Mucosa of rectum (tissue), 2 donors: ENCODE data around the gene TAMALIN.
A peak's percentile ranks its signal among the peaks of the same experiment; 100 is the strongest.

Experiments
- H3K27ac ChIP-seq, 2 donors: one replicate each; pipeline ENCODE4 v1.7.0; 2013; ENCODE audit warnings: inconsistent platforms in 2 of 2, low read depth in 2 of 2, low read length in 2 of 2
- H3K27me3 ChIP-seq, 2 donors: one replicate each; pipeline ENCODE4 v1.7.0; 2013; ENCODE audit warnings: low read length in 2 of 2; ENCODE audit not compliant: control insufficient read depth in 2 of 2, insufficient read depth in 2 of 2
- H3K36me3 ChIP-seq, 2 donors: one replicate each; pipeline ENCODE4 v1.7.0; 2013; ENCODE audit warnings: low read length in 2 of 2; ENCODE audit not compliant: control insufficient read depth in 2 of 2, insufficient read depth in 2 of 2
- H3K4me1 ChIP-seq, 2 donors: one replicate each; pipeline ENCODE4 v1.7.0; 2013; ENCODE audit warnings: low read length in 2 of 2, mild to moderate bottlenecking in 1 of 2; ENCODE audit not compliant: control insufficient read depth in 2 of 2, insufficient read depth in 2 of 2
- H3K4me3 ChIP-seq, 2 donors: one replicate each; pipeline ENCODE4 v1.7.0; 2013; ENCODE audit warnings: low read length in 2 of 2
- H3K9ac ChIP-seq, 2 donors: one replicate each; pipeline ENCODE4 v1.7.0; 2013; ENCODE audit warnings: low read length in 2 of 2, low read depth in 1 of 2, mild to moderate bottlenecking in 1 of 2
- H3K9me3 ChIP-seq, 2 donors: one replicate each; pipeline ENCODE4 v1.7.0; 2013; ENCODE audit warnings: low read length in 2 of 2; ENCODE audit not compliant: control insufficient read depth in 2 of 2
- donor health status: healthy.
- donor health status: Normal muscosa, but diverticular disease.

The TAMALIN gene

GRCh38 chr12:52003016-52003550, 3.7 kb upstream of the TAMALIN start:
- Histone ChIP-seq H3K4me1 (peaks cover 2 to 6% of the 10 kb centered on the region in 2 donors), H3K27me3 (peaks cover 8 to 13% of the 10 kb centered on the region in 2 donors), H3K4me3 (no peak overlapping the region), H3K27ac (no peak overlapping the region), H3K36me3 (peaks cover 6 to 13% of the 10 kb centered on the region in 2 donors), H3K9me3 (no peaks in the 10 kb centered on the region), H3K9ac (no peak overlapping the region)

GRCh38 chr12:52003591-52003990, 3.2 kb upstream of the TAMALIN start:
- Histone ChIP-seq H3K36me3 (peaks cover 4 to 10% of the 10 kb centered on the region in 2 donors), H3K4me3 (no peak overlapping the region), H3K27me3 (peaks cover 8 to 13% of the 10 kb centered on the region in 2 donors), H3K9me3 (no peaks in the 10 kb centered on the region), H3K27ac (no peak overlapping the region), H3K9ac (no peak overlapping the region), H3K4me1 (peaks cover 5 to 6% of the 10 kb centered on the region in 2 donors)

DNA sequence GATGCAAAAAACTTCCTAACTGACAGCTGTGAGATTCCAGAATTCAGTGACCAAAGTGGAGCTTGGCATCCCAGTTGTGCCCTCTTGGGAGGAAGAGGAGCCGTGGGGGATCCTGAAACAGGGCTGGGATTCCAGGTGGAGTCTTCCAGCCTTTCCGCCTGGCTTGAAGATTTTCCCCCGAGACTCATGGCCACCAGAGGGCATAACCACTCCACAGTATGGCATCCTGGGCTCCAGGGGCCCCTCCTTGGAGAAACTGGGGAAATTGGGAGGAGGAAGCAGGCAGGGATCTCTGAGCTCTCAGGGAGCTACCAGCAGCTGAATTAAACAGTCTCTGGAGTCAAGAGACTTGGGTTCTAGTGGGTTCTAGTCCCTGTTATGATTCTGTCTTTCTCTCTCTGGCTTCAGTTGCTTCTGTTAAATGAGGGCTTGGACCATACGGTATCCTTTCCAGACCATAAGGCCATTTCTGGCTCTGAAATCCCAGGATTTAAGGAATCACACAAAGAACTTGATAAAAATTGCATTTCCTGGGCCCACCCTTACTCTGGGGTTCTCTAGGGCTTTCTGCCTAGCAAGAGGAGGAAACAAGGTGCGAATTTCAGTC, 2.6 kb upstream of the TAMALIN start:
- no peak overlapping the region for H3K27ac ChIP-seq
- peaks cover 4 to 8% of the 10 kb centered on the region in 2 donors for H3K36me3 ChIP-seq
- H3K9ac ChIP-seq = no peak overlapping the region
- no peak overlapping the region for H3K4me3 ChIP-seq
- peaks cover 8 to 13% of the 10 kb centered on the region in 2 donors for H3K27me3 ChIP-seq
- no peaks in the 10 kb centered on the region for H3K9me3 ChIP-seq
- peaks cover 6 to 10% of the 10 kb centered on the region in 2 donors for H3K4me1 ChIP-seq

- Histone ChIP-seq H3K9me3 (no peaks in the 10 kb centered on the region), H3K36me3 (no peaks in the 10 kb centered on the region), H3K4me1 (peaks cover 6 to 15% of the 10 kb centered on the region in 2 donors), H3K27ac (no peak overlapping the region), H3K4me3 (no peak overlapping the region), H3K9ac (no peak overlapping the region), H3K27me3 (peaks cover 8 to 13% of the 10 kb centered on the region in 2 donors)
Observed at GRCh38 chr12:52005218-52005902, 1.4 kb upstream of the TAMALIN start.

- Histone ChIP-seq H3K27me3 (peaks cover 8 to 13% of the 10 kb centered on the region in 2 donors), H3K27ac (peak overlapping the region in 1 of 2 donors; percentile 4), H3K4me3 (peak overlapping the region in 1 of 2 donors; percentile 39), H3K9me3 (no peaks in the 10 kb centered on the region), H3K36me3 (no peaks in the 10 kb centered on the region), H3K4me1 (peaks cover 11 to 19% of the 10 kb centered on the region in 2 donors), H3K9ac (peak overlapping the region in 1 of 2 donors; percentile 33)
Observed at GRCh38 chr12:52005903-52006703, 643 bp upstream of the TAMALIN start.

DNA sequence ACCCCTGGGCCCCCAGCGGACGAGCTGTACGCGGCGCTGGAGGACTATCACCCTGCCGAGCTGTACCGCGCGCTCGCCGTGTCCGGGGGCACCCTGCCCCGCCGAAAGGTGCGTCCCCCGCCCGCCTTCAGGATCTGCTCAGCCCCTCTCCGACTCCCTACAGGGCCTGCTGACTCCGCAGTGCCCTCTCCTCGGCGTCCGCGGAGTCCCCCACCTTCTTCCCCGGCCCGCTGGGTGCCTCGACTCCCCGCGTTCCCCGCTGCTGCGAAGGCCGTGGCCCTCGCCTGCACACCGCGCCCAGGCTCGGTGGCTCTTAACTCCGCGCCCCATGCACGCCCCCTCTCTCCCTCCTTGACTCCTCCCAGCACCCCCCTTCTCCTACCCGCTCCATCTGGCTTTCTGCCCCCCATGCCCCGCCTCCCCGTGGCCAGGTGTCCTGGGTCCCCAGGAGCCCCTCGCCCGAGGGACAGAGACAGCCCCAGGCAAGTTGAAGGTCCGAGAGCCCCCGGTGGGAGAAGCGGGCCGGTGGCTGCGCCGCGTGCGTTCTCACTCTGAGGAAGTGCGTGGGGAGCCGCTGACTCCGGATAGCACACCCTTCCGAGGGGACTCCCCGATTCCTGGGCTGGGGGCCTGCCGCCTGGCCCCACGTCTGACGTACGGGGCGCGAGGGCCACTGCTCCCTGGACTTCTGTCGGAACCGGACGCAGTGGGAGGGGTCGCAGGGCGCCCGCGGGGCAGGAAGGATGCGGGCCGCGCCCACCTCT, 594 bp downstream of the TAMALIN start:
- Histone ChIP-seq H3K27me3 (peaks cover 8 to 13% of the 10 kb centered on the region in 2 donors), H3K9ac (peak overlapping the region; percentile 47 to 72), H3K36me3 (no peaks in the 10 kb centered on the region), H3K4me1 (peaks cover 11 to 21% of the 10 kb centered on the region in 2 donors), H3K9me3 (no peaks in the 10 kb centered on the region), H3K4me3 (peak overlapping the region; percentile 60 to 67), H3K27ac (peak overlapping the region; percentile 65 to 79)

DNA sequence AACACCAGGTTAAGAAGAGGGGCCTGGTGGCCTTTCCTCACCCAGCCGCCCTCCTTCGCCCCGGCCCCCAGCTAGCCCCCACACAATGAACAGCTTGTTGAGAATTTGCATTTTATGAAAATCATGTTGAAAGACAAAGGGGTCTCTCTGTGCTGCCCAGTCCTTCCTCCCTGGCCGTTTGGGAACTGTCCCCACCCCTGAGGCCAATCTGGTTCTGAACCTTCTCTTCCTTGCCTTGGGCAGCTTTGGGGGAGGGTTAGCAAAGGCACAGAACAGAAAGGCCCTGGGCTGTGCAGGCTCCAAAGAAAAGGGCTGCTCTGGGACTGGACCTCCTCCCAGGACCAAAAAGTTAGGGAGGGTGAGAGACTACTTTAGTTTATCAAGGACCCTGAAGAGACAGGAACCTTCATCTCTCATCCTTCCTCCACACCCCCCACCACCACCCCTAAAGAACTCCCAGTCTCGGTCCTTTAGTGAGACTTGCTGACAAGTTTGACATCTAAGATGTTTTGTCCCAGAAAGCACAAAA, 1.3 kb downstream of the TAMALIN start:
- peaks cover 8 to 13% of the 10 kb centered on the region in 2 donors for H3K27me3 ChIP-seq
- no peaks in the 10 kb centered on the region for H3K36me3 ChIP-seq
- no peaks in the 10 kb centered on the region for H3K9me3 ChIP-seq
- peak overlapping the region in 1 of 2 donors; percentile 72 for H3K9ac ChIP-seq
- peak overlapping the region; percentile 65 to 79 for H3K27ac ChIP-seq
- H3K4me3 ChIP-seq = peak overlapping the region; percentile 60 to 67
- H3K4me1 ChIP-seq = peaks cover 11 to 21% of the 10 kb centered on the region in 2 donors

GRCh38 chr12:52009081-52009751, 2.5 kb downstream of the TAMALIN start:
- no peaks in the 10 kb centered on the region for H3K9me3 ChIP-seq
- peaks cover 3 to 5% of the 10 kb centered on the region in 2 donors for H3K36me3 ChIP-seq
- H3K9ac ChIP-seq = no peak overlapping the region
- H3K4me3 ChIP-seq = peak overlapping the region in 1 of 2 donors; percentile 67
- H3K27me3 ChIP-seq = peaks cover 8 to 13% of the 10 kb centered on the region in 2 donors
- peak overlapping the region; percentile 77 to 79 for H3K27ac ChIP-seq
- H3K4me1 ChIP-seq = peaks cover 11 to 21% of the 10 kb centered on the region in 2 donors

DNA sequence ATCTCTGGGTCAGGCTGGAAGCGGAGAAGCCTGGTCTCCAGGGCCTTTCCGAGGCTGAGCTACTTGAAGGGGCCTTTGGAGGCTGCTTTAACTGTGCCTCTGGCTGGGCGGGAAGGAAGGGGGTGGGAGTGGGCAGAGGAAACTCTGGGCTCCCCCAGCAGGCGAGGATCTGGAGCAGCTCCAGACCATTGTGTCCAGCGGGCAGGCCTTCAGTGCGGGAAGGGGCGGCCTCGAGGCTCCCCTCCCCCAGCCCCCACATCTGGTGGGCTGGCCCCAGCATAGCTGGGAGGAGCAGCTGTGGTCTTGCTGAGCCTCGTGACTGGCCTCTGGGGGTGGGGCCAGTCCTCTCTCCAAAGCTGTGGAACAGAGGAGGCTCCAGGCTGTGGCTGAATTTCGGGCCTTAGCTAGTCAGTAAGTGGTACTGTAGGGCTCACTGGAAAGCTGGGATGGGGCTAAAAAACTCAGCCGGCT, 3.4 kb downstream of the TAMALIN start:
- peak overlapping the region; percentile 13 to 52 for H3K9ac ChIP-seq

More for the DNA sequence above, 3.4 kb downstream of the TAMALIN start:
- Histone ChIP-seq H3K27ac (peak overlapping the region; percentile 77 to 79), H3K27me3 (peaks cover 9 to 15% of the 10 kb centered on the region in 2 donors), H3K4me1 (peaks cover 11 to 21% of the 10 kb centered on the region in 2 donors), H3K9me3 (no peaks in the 10 kb centered on the region), H3K4me3 (no peak overlapping the region), H3K36me3 (peaks cover 3 to 5% of the 10 kb centered on the region in 2 donors)
